SKM-1 treated with dmso at 0.1 percent for 144 hours (cell line): ENCODE measurements around the gene SVEP1.
"Not testable (repeated sequence)": the region's sequence is repeated elsewhere in the genome, so short reads cannot be mapped to it uniquely, and the experiment has no call there.

Source experiments
- DNase-seq: peaks from one replicate; lab custom pipeline; 2025; ENCODE audit not compliant: unreplicated experiment; lab: John Stamatoyannopoulos, UW

Gene SVEP1

DNA sequence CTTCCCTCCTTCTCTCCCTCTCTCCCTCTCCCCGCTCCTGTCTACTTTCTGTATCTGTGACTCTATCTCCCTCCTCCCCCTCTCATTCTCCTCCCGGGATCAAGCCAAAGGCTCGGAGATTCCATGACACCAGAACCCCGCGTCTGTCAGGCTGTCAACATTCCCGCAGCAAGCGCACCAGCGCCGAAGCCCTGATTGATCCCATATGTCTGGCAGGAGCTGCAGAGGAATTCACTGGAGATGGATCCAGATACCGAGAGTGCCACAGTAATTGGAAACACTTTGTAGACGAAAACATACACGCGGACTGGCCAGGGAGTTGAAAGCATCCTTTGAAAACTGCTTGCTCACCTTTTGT, 300 bp upstream of the SVEP1 start:
- DNase-seq = no peak

GRCh38 chr9:110578575-110579033, 937 bp downstream of the SVEP1 start:
- no peak for DNase-seq

DNA sequence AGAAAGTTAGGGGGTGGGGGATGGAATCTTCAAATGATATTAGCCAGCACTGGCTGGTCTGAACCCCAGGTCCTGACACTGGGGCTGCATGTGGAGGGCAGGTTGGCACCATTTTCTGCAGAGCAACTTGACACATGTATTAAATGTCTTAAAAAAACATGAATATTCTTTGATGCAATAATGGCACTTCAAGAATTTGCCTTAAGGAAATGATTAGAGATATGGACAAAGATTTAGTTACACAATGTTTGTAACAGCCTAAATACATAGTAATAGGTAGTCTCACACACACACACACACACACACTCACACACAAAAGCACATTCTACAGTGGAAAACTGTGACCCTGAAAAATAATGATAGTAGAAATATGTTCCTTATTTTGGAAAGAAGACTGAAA, 3.6 kb downstream of the SVEP1 start:
- DNase-seq = no peak

GRCh38 chr9:110575169-110575568, 4.4 kb downstream of the SVEP1 start:
- DNase-seq = no peak

DNA sequence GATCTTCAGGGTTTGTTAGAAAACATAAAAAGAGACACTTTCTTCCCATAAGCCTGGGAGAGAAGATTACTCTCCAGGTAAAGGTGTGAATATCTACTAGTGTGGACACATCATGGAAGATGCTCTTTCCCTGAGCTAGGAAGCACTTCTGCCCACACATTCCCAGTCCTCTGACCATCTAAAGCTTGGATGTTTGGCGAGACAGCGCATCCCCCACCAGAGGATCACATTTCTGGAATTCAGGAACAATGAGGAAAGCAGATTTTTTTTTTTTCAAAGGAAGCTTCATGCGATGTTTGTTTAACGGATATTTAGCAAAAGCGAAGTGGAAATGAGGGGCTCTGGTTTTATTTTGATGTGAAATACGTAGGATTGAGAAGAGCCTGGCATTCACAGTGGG, 6.2 kb downstream of the SVEP1 start:
- no peak for DNase-seq

DNA sequence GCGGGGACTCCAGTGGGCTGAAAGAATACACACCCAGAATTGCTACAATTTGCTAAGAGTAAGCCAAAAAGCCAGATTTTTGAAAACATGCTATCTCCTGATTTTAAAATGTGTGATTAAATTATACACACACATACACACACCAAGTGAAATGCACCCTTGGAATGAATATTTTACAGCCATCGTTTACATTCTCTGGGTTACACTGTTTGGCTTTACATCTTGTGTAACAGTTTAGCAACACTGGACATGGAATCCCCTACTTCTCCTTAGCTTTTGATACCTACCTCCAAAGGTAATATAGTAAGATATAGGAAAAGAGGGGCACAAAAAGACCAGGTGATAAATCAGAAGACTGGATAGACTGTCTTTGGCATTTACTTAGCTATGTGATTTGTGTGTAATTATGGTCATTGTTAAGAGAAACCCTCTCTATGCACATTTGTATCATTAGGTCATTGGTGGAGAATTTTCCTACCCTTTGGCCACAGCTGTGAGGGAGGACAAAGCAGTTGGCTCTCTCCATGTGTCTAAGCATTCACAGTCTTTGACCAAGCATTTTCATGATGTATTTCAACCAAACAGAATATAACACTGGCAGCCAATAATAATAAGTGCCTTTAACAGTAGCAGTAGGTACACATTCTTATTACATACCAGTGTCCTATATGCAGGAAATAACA, 7.6 kb downstream of the SVEP1 start:
- DNase-seq = no peak

DNA sequence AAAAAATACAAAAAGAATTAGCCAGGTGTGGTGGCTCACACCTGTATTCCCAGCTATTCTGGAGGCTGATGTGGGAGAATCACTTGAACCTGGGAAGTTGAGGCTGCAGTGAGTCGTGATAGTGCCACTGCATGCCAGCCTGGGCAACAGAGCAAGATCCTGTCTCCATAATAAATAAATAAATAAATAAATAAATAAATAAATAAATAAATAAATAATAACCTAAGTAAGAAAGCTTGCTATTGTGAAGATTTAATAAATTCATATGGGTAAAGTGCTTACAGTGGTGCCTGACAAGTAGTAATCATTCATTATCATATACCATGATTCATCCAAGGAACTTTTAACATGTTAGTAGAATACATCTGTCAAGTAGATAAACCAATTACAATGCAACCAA, 13.4 kb downstream of the SVEP1 start:
- DNase-seq = no peak

- no peak for DNase-seq
Measured at GRCh38 chr9:110561826-110562225, 17.7 kb downstream of the SVEP1 start.

- DNase-seq = no peak
Measured at GRCh38 chr9:110559869-110560268, 19.7 kb downstream of the SVEP1 start.

DNA sequence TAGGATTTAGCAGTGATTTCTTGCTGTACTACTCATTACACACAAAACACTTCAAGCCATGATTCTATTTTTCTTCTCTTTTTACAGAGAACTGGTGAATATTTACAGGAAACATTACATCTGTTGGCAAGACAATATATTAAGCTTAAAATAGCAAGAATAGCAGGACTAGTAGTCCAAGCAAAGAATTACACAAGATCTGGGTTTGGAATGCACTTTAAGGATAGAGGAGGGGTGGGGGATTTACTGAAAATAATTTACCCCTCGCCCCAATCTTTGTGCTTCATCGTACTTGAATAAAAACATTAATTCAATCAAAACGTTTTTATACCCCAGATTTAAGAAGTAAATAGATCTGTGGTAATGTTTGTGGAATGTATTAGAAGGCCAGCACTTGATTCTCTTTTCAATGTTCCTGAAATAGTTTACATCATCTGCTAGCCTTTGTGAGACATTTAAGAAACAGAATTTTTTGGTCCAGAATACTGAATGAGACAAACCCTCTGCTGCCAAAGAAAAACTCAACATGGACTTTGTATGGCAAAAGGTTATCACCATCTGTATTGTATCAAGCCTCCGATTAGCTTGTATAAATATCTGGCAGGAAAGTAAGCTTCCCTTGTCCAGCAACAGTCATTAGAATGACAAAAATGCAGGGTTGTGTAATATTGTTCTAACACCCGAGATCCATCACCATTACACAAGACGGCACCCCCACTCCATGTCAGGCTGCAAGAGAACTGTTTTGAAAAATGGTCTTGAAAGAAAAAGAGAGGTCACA, 23.8 kb downstream of the SVEP1 start:
- DNase-seq = no peak

DNA sequence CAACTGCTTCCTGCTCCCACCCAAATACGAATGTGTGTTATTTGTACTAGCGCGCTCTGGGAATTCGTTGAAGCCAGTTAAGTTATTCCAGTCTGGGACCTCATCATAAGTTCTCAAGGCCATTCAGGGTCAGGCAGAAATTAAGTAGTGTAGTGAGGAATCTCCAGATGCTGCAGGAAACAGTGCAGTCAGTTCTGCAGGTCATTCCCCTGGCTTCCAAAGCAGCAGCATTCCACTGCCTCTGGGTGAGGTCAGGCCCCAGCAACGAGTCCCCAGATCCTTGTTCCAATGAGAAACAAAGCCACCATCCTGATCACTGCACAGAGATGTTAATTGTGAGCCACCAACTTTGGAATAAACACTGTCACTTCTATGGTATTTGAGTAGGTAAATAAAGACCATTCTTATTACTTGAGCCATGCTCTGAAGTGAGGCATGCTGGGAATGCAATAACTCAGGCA, 33.1 kb downstream of the SVEP1 start:
- no peak for DNase-seq

DNA sequence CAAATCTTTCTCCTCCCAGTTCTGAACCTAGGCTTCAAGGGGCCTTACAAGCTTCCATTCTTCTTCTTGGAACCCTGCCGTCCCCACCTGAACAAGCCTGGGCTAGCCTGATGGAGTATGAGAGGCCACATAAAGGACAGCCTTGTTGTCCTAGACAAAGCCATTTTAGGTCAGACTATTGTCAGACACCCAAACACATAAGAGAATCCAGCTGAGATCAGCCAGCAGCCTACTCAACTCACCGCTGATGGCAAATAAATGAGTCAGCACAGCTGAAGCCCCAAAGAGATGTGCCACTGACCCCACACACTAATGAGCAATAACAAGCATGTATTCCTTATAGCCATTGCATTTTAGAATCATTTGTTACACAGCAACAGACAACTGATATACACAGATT, 33.8 kb downstream of the SVEP1 start:
- DNase-seq = no peak

GRCh38 chr9:110543631-110544051, 35.9 kb downstream of the SVEP1 start:
- DNase-seq = no peak

DNA sequence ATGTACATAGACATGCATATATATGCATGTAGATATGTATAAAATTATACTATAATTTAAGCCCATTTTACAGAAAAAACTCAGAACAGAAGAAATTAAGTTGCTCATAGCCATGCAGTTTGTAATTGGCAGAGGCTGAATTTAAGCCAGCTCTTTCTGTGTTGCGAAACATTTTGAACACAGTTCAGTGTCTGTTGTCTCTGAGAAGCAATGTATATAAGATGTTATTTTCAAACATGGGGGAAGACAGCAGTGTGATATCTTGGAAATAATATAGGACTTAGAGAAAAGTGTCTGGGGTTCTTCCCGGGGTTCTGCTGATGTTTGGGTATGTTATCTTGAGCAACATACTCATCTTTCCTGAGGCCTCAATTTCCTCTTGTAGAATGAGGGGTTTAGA, 37.6 kb downstream of the SVEP1 start:
- no peak for DNase-seq

- no peak for DNase-seq
Measured at GRCh38 chr9:110538647-110539041, 40.9 kb downstream of the SVEP1 start.

GRCh38 chr9:110537841-110538646, 41.5 kb downstream of the SVEP1 start:
- DNase-seq = no peak

DNA sequence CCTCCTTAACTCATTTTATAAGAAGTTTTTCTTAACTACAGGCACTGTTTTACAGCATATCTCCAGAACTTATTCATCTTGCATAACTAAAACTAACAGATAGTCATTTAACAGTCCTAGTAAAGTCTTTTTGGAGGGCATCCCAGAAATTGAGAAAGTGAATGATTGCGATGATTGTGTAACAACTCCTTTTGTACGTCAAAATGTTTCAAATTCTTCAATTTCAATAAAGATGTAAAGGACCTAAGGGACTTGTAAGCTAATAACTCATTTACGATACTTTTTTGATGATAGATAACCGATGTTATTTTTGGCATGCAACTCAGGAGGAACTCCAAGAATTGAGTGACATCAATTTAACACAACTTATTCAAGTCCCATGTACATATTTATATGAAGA, 42.7 kb downstream of the SVEP1 start:
- no peak for DNase-seq

DNA sequence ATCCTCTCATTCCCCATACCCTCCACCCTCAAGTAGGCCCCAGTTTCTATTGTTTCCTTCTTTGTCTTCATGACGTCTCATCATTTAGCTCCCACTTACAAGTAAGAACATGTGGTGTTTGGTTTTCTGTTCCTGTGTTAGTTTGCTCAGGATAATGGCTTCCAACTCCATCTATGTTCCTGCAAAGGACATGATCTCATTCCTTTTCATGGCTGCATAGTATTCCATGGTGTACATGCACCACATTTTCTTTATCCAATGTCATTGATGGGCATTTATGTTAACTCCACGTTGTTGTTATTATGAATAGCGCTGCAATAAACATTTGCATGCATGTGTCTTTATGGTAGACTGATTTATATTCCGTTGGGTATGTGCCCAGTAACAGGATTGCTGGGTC, 45.4 kb downstream of the SVEP1 start:
- not testable (repeated sequence) for DNase-seq

- DNase-seq = no peak
Measured at GRCh38 chr9:110532908-110533665, 46.5 kb downstream of the SVEP1 start.

DNA sequence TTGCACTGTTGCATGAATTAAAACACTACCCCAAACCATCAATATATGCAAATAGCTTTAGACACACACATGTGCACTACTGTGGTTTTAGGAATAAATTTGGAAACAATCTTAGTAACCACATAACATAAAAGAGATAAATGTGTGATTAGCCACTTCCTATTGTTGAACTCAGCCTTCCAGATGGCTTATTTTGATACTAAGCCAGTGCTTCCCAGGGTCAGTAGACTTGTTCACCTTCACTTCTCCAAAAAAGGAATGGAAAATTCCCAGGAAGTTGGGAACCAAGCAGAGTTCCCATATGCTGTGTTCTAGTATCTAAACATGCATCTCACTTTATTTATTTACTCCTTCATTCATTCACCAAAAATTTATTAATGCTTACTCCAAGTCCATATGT, 47.8 kb downstream of the SVEP1 start:
- DNase-seq = no peak

DNA sequence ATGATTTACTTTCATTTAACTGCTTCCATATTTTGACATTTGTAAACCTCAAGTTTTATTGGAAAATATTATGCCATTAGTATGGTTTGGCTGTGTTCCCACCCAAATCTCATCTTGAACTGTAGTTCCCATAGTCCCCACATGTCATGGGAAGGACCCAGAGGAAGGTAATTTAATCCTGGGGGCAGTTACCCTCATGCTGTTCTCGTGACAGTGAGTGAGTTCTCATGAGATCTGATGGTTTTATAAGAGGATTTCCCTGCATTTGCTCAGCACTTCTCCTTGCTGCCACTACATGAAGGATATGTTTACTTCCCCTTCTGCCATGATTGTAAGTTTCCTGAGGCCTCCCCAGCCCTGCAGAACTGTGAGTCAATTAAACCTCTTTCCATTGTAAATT, 48.3 kb downstream of the SVEP1 start:
- not testable (repeated sequence) for DNase-seq
